Ovary (tissue), 3 donors: ENCODE data around the gene LRMDA.

Experiments used
- CTCF ChIP-seq, 3 donors: fragments of 450-650 bp in 2 of 3; fragments of 200-600 bp in 1 of 3; IDR thresholded peaks; one replicate each; pipeline versions ENCODE4 v1.5.1 to v1.8.0; 2016 to 2022; ENCODE audit warnings: antibody characterized with exemption in 3 of 3, mild to moderate bottlenecking in 1 of 3
- EP300 ChIP-seq: sonication (generic); formaldehyde crosslinking; IDR thresholded peaks from one replicate; pipeline ENCODE4 v1.6.1; 2017; ENCODE audit warnings: antibody characterized with exemption
- POLR2A ChIP-seq: fragments of 450-650 bp; IDR thresholded peaks from one replicate; pipeline ENCODE4 v1.6.1; 2017; ENCODE audit warnings: antibody characterized with exemption, mild to moderate bottlenecking, moderate library complexity
- donor health status: DM: no; HTN: no; CAD: no.

- TF ChIP-seq CTCF (IDR thresholded peaks at IDR 0.05): no peak
- TF ChIP-seq POLR2A: no peak
- TF ChIP-seq EP300: no peak
These were observed 212.7 kb downstream of the LRMDA start for GRCh38 chr10:75643944-75644692.
